HG02973 (cell line): ENCODE measurements around the gene PDE3B.
"Not testable (repeated sequence)": the region's sequence is repeated elsewhere in the genome, so short reads cannot be mapped to it uniquely, and the experiment has no call there.

Experiments
- ATAC-seq: cut with Tn5 transposase; IDR thresholded peaks from one replicate; pipeline ENCODE4 v1.9.1; 2021; ENCODE audit warnings: moderate library complexity; ENCODE audit not compliant: unreplicated experiment

The PDE3B gene

DNA sequence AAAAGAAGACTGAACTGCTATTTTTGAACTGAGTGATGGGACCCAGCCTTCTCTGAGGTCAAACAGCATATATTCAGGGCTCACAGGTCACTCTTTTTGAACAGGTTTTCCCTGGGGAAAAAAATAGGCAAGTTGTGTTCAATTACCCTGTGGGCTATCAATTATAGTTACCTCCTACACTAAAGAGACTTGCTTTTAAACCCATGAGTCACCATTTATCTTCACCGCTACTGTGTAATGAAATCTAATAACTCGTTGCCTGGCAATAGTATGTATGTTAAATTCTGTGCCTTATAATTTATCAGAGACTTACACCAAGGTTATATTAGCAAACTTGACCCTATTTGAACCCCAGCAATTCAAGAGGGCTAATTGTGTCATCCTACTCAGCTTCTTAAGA is 149.9 kb downstream of the PDE3B start:
- no peak for ATAC-seq

DNA sequence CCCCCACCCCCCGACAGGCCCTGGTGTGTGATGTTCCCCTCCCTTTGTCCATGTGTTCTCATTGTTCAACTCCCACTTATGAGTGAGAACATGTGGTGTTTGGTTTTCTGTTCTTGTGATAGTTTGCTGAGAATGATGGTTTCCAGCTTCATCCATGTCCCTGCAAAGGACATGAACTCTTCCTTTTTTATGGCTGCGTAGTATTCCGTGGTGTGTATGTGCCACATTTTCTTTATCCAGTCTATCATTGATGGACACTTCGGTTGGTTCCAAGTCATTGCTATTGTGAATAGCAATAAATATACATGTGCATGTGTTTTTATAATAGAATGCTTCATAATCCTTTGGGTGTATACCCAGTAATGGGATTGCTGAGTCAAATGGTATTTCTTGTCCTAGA is 152.4 kb downstream of the PDE3B start:
- not testable (repeated sequence) for ATAC-seq

GRCh38 chr11:14803846-14804245 is 160.2 kb downstream of the PDE3B start:
- ATAC-seq = no peak

- ATAC-seq = no peak
Measured at GRCh38 chr11:14809466-14809865, 165.9 kb downstream of the PDE3B start.

DNA sequence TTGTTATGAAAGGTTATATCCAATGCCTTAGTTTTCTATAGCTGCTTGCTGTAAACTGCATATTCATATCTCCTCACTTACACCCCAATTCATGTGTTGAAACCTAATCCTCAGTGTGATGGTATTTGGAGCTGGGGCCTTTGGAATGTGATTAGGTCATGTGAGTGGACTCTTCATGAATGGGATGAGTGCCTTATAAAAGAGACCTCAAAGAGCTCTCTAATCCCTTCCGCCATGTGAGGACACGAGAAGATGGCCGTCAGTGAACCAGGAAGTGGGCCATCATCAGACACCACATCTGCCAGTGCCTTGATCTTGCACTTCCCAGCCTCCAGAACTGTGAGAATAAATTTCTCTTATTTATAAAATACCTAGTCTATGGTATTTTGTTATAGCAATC is 169.2 kb downstream of the PDE3B start:
- no peak for ATAC-seq

DNA sequence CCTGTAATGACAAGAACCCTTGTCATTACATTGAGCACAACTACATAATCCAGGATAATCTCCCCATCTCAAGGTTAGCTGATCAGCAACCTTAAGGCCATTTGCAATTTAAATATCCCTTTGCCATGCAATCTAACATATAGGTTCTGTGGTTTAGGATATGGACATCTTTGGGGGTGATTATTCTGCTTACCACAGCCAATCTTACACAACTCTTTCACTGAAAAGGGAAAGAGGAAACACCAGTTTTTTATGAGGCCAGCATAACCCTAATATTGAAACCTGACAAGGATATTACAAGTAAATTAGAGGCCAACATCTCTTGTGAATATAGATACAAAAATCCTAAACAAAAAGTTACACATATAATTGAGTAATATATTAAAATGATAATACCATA is 169.9 kb downstream of the PDE3B start:
- no peak for ATAC-seq

GRCh38 chr11:14818779-14819178 is 175.2 kb downstream of the PDE3B start:
- no peak for ATAC-seq

- ATAC-seq = no peak
Measured at GRCh38 chr11:14819596-14819995, 176.0 kb downstream of the PDE3B start.

GRCh38 chr11:14821031-14821430 is 177.4 kb downstream of the PDE3B start:
- ATAC-seq = no peak

DNA sequence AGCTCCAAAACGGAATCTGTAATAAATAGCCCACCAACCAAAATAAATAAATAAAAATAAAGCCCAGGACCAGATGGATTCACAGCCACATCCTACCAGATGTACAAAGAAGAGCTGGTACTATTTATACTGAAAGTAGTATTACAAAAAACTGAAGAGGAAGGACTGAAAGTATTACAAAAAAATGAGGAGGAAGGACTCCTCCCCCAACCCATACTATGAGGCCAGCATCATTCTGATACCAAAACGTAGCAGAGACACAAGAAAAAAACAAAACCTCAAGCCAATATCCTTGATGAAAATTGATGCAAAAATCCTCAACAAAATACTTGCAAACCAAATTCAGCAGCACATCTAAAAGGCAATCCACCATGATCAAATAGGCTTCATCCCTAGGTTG is 183.0 kb downstream of the PDE3B start:
- no peak for ATAC-seq

DNA sequence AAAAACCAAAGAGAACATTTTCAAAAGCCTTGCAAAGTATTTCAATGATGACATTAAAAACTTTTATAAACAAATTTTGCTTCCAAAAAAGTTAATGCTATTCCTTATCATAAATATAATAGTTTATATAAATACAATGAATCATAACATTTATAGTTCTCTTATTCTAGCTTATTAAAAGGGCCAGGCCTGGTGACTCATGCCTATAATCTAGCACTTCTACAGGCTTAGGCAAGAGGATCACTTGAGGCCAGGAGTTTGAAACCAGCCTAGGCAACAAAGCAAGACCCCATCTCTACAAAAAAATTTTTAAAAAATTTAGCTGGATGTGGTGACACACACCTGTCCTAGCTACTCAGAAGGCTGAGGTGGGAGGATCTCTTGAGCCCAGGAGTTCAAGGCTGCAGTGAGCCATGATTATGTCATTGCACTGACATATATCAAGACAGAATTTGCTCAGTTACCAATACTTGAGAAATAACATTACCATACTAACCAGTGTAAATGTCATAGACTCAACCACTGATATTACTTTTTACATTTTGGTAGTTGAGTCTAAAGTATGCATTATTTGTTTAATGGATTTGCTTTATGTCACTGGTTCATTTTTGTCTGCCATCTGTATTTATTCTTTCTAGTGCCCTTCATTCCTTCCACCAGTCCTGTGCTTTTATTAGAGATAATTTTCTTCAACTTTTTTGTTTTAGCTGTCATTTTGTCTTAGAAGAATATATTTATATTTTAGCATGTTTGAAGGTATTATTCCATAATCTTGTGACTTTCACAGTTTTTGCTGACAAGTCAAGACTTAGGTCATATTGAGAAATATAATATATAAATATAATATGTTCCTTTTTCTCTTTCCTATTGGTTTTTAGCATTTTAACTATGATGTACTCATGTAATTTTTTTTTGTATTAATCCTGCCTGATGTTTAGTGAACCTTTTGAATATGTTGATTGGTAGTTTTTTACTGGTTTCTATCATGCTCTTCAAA is 192.2 kb downstream of the PDE3B start:
- ATAC-seq = no peak

DNA sequence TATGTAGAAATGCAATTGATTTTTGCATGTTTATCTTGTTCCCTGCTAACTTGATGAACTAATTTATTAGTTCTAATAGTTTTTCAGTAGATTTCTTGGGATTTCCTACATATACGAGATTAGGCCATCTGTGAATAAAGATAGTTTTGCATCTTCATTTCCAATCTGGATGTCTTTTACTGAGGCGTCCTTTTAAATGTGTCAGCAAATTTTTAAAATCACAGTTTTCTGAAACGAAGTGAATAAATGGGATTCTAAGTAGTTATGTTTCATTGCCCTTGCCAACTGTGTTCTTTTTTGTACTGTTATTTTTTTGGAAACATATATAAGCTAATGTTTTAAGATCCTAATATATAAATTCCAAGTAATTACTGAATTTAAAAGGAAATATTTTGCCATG is 198.4 kb downstream of the PDE3B start:
- ATAC-seq = no peak

GRCh38 chr11:14852571-14853177 is 209.1 kb downstream of the PDE3B start:
- ATAC-seq = no peak

DNA sequence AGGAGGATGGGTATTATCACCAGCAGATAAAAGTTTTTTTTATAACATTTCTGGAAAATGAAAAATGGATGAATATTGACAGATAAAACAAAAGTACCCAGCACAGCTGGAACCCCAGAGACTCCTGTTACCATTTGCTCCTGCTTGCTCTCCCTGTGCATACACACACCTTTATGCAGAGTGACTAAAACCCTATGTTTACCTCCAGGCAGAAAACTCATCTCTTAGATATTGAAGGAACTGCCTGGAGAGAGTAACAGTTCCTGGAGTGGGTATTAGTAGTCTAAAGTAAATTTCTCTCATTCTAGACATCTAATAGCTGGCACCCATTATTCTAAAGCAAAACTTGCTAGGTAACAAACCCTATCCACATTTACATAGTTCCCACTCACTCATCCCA is 210.5 kb downstream of the PDE3B start:
- no peak for ATAC-seq

DNA sequence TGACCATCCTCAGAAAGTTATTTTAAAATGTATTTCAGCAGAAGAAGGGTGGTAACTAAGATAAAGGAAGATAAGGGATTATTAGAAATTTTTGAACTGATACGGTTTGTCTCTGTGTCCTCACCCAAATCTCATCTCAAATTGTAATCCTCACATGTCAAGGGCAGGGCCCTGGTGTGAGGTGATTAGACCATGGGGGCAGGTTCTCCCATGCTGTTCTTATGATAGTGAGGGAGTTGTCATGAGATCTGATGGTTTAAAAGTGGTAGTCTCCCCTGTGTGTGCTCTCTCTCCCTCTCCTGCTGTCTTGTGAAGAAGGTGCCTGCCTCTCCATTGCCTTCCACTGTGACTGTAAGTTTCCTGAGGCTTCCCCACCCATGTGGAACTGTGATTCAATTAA is 212.3 kb downstream of the PDE3B start:
- ATAC-seq = no peak

DNA sequence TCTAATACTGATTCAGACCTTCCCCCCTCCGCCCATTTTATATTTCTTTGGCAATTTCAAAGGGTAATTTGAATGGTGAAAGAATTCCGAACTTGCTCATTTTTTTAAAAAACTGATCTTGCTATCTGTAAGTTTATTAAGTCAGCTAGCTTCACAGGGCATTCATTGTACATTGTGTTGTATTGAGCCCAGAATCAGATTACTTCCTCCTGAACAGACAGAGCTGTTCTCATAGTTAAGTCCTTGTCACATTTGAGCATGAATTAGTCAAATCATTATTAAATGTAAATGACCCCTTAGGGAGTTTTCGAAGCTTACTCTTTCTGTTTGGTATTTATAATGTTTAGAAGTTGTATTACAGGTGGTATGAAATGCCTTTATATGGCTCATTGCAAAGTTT is 214.0 kb downstream of the PDE3B start:
- ATAC-seq = no peak

DNA sequence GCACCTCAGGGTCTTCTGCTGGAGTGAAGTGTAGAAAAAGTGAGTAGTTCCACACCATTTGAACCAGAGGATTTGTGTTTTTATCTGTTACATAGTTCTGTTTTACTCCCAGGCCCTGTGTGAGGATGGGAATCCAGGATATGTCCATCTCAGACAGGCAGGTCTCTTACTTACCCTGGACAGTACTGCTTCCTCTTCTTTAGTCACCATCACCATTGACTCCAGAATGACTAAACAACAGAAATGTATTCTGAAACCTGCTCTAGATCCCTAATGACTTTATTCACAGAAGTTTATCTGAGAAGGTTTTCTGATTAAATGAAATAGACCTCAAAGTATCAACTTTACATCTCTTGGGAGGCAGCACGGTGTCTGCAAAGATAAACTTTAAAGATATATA is 214.8 kb downstream of the PDE3B start:
- no peak for ATAC-seq

DNA sequence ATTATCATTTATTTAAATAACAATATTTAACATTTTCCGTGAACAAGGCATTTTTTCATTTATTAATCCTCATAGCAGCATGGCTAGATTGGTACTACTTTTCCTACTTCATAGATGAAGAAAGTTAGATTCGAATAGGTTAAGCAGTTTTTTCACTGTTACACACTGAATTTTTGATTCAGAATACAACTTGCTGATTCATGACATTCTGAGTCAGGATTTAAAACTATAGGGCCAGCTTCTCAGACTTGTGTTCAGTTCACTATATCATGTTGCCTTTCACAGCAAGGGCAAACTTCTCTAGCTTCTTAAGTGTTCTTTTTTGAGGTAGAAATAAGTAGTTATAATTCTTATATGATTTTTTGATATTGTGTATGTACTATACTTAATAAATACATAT is 216.9 kb downstream of the PDE3B start:
- no peak for ATAC-seq

- no peak for ATAC-seq
Measured at GRCh38 chr11:14861680-14862079, 218.1 kb downstream of the PDE3B start.

DNA sequence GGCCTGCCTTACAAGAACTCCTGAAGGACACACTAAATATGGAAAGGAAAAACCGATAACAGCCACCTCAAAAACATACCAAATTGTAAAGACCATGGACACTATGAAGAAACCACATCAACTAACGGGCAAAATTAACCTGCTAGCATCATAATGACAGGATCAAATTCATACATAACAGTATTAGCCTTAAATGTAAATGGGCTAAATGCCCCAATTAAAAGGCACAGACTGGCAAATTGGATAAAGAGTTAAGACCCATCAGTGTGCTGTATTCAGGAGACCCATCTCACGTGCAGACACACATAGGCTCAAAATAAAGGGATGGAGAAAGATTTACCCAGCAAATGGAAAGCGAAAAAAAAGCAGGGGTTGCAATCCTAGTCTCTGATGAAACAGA is 220.2 kb downstream of the PDE3B start:
- not testable (repeated sequence) for ATAC-seq

GRCh38 chr11:14872032-14872431 is 228.4 kb downstream of the PDE3B start:
- no peak for ATAC-seq

DNA sequence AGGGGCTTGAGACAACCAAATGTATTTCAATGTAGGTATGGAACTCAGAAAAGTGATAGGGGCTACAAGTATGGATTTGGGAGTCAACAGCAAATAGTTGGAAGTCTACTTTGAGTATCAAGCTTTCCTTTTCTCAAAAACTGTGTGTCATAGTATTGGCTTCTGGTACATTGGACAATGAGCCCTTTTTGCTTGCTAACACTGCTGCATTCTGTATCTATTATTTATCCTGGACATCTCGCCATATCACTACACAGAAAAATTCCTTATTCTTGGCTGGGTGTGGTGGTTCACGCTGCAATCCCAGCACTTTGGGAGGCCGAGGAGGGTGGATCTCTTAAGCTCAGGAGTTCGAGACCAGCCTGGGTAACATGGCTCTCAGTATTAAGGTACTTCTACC is 230.0 kb downstream of the PDE3B start:
- no peak for ATAC-seq
